HEK293 (cell line): ENCODE measurements around the gene BBIP1.
A peak's percentile ranks its signal among the peaks of the same experiment; 100 is the strongest.

ENCODE experiments used
- CTCF ChIA-PET: fragments of 350-600 bp; formaldehyde crosslinking; extraction: SDS; loops from one replicate; lab custom pipeline; 2021; ENCODE audit warnings: antibody characterized with exemption; lab: Yijun Ruan, JAX
- POLR2A ChIA-PET: fragments of 300-600 bp; formaldehyde crosslinking; extraction: SDS; loops from one replicate; lab custom pipeline; 2020; ENCODE audit warnings: antibody characterized with exemption, inconsistent platforms; lab: Yijun Ruan, JAX
- H3K27ac ChIP-seq: fragments of 200-500 bp; sonication (Bioruptor generic); 2 replicates; pipeline ENCODE4 v1.5.1; 2014; ENCODE audit warnings: low read depth, low read length, control low read depth, inconsistent platforms; ENCODE audit errors: extremely low read depth
- H3K36me3 ChIP-seq, 2 experiments: fragments of 200-500 bp in 1 of 2; sonication (Bioruptor generic) in 1 of 2; 1 replicate in 1 of 2; 2 replicates in 1 of 2; pipeline ENCODE4 v1.5.1; 2014 to 2017; ENCODE audit warnings: inconsistent platforms in 2 of 2, low read length in 2 of 2; ENCODE audit not compliant: control insufficient read depth in 2 of 2, insufficient read depth in 1 of 2
- H3K4me1 ChIP-seq: fragments of 200-500 bp; sonication (Bioruptor generic); 2 replicates; pipeline ENCODE4 v1.5.1; 2014; ENCODE audit warnings: mild to moderate bottlenecking, low read length, inconsistent platforms; ENCODE audit not compliant: control insufficient read depth, insufficient read depth
- H3K4me3 ChIP-seq: 2 replicates; pipeline ENCODE4 v1.5.1; 2011; ENCODE audit warnings: low read depth, mild to moderate bottlenecking, control low read depth, low read length, moderate library complexity
- H3K9me3 ChIP-seq: fragments of 200-500 bp; sonication (Bioruptor generic); 2 replicates; pipeline ENCODE4 v1.5.1; 2014; ENCODE audit warnings: low read depth, low read length, inconsistent platforms; ENCODE audit not compliant: control insufficient read depth, insufficient read depth
- EGR2 ChIP-seq: fragments of 450-650 bp; formaldehyde crosslinking; IDR thresholded peaks from 2 replicates; pipeline ENCODE4 v1.5.1; 2016; ENCODE audit warnings: low read depth, missing biosample characterization, missing genetic modification characterization
- MYNN ChIP-seq: fragments of 450-650 bp; formaldehyde crosslinking; IDR thresholded peaks from 2 replicates; pipeline ENCODE4 v1.5.1; 2016; ENCODE audit warnings: missing biosample characterization, missing genetic modification characterization, borderline replicate concordance
- PRDM4 ChIP-seq: fragments of 450-650 bp; formaldehyde crosslinking; IDR thresholded peaks from 2 replicates; pipeline ENCODE4 v1.5.1; 2017; ENCODE audit warnings: missing biosample characterization, missing genetic modification characterization
- SCRT1 ChIP-seq: fragments of 450-650 bp; formaldehyde crosslinking; IDR thresholded peaks from 2 replicates; pipeline ENCODE4 v1.5.1; 2016; ENCODE audit warnings: missing biosample characterization, missing genetic modification characterization, borderline replicate concordance
- WT1 ChIP-seq: fragments of 450-650 bp; formaldehyde crosslinking; IDR thresholded peaks from 2 replicates; pipeline ENCODE4 v1.5.1; 2016; ENCODE audit warnings: missing biosample characterization, missing genetic modification characterization
- YY2 ChIP-seq: fragments of 450-650 bp; formaldehyde crosslinking; IDR thresholded peaks from 2 replicates; pipeline ENCODE4 v1.5.1; 2016; ENCODE audit warnings: missing biosample characterization, missing genetic modification characterization
- ZBTB11 ChIP-seq: fragments of 450-650 bp; formaldehyde crosslinking; conservative IDR thresholded peaks from 2 replicates; pipeline ENCODE4 v1.5.1; 2016; ENCODE audit warnings: low read depth, missing biosample characterization, missing genetic modification characterization
- ZBTB44 ChIP-seq: fragments of 450-650 bp; IDR thresholded peaks from 2 replicates; pipeline ENCODE4 v1.5.1; 2018; ENCODE audit warnings: missing biosample characterization, mild to moderate bottlenecking, missing genetic modification characterization
- ZNF10 ChIP-seq: fragments of 450-650 bp; formaldehyde crosslinking; IDR thresholded peaks from 2 replicates; pipeline ENCODE4 v1.5.1; 2017; ENCODE audit warnings: missing biosample characterization, missing genetic modification characterization
- ZNF341 ChIP-seq: fragments of 450-650 bp; formaldehyde crosslinking; IDR thresholded peaks from 2 replicates; pipeline ENCODE4; 2016; ENCODE audit warnings: low read depth, missing biosample characterization, missing genetic modification characterization
- ZNF350 ChIP-seq: fragments of 450-650 bp; formaldehyde crosslinking; IDR thresholded peaks from 2 replicates; pipeline ENCODE4 v1.5.0; 2017; ENCODE audit warnings: missing biosample characterization, mild to moderate bottlenecking, missing genetic modification characterization
- ZNF518A ChIP-seq: fragments of 450-650 bp; formaldehyde crosslinking; conservative IDR thresholded peaks from 2 replicates; pipeline ENCODE4 v1.5.1; 2016; ENCODE audit warnings: low read depth, missing biosample characterization, missing genetic modification characterization
- ZNF610 ChIP-seq: fragments of 450-650 bp; formaldehyde crosslinking; IDR thresholded peaks from 2 replicates; pipeline ENCODE4 v1.5.1; 2016; ENCODE audit warnings: missing biosample characterization, missing genetic modification characterization, borderline replicate concordance
- ZNF645 ChIP-seq: fragments of 450-650 bp; formaldehyde crosslinking; IDR thresholded peaks from 2 replicates; pipeline ENCODE4; 2016; ENCODE audit warnings: missing biosample characterization, missing genetic modification characterization
- ZNF707 ChIP-seq: fragments of 450-650 bp; formaldehyde crosslinking; IDR thresholded peaks from 2 replicates; pipeline ENCODE4 v1.5.1; 2016; ENCODE audit warnings: missing biosample characterization, missing genetic modification characterization
- ZSCAN18 ChIP-seq: fragments of 450-650 bp; formaldehyde crosslinking; IDR thresholded peaks from 2 replicates; pipeline ENCODE4 v1.5.1; 2016; ENCODE audit warnings: missing biosample characterization, missing genetic modification characterization
- ZXDB ChIP-seq: fragments of 450-650 bp; formaldehyde crosslinking; IDR thresholded peaks from 2 replicates; pipeline ENCODE4 v1.5.1; 2016; ENCODE audit warnings: missing biosample characterization, missing genetic modification characterization

The BBIP1 gene

GRCh38 chr10:110931769-110932381, 12.9 kb upstream of the BBIP1 start:
- ChIA-PET CTCF (interaction anchor here (0.6 kb wide), 1 partner anchor 20 kb away, joined by 4 read pairs; no protein-coding TSS in a partner anchor), POLR2A (no interaction called here)
- TF ChIP-seq MYNN: no peak
- peak; percentile 72 for TF ChIP-seq ZBTB11 (tag by site-specific recombination)
- Histone ChIP-seq H3K4me1 (peaks cover 23% of the 10 kb centered on the region), H3K27ac (no peak overlapping the region), H3K4me3 (no peak overlapping the region), H3K36me3 (no peaks in the 10 kb centered on the region; a peak in 1 of 3 replicates), H3K9me3 (no peaks in the 10 kb centered on the region)

GRCh38 chr10:110927461-110927860, 8.5 kb upstream of the BBIP1 start:
- no peak overlapping the region for H3K4me3 ChIP-seq
- POLR2A ChIA-PET: interaction anchor here (0.6 kb wide), 1 partner anchor 9 kb away, joined by 4 read pairs; no protein-coding TSS in a partner anchor
- no peak overlapping the region for H3K27ac ChIP-seq
- CTCF ChIA-PET: interaction anchor here (0.5 kb wide), 1 partner anchor 75 kb away, joined by 3 read pairs; no protein-coding TSS in a partner anchor
- H3K9me3 ChIP-seq: no peaks in the 10 kb centered on the region
- H3K36me3 ChIP-seq: no peaks in the 10 kb centered on the region
- H3K4me1 ChIP-seq: peaks cover 31% of the 10 kb centered on the region
- TF ChIP-seq SCRT1 (no peak), PRDM4 (tag by site-specific recombination) (no peak), YY2 (tag by site-specific recombination) (no peak), ZNF10 (no peak), ZXDB (tag by site-specific recombination) (no peak), ZSCAN18 (tag by site-specific recombination) (no peak), ZBTB44 (tag by site-specific recombination) (no peak), ZNF610 (tag by site-specific recombination) (no peak), ZNF645 (tag by site-specific recombination) (no peak), EGR2 (tag by site-specific recombination) (no peak), ZNF350 (tag by site-specific recombination) (no peak), ZNF341 (tag by site-specific recombination) (no peak), ZNF707 (no peak), WT1 (tag by site-specific recombination) (no peak), ZNF518A (tag by site-specific recombination) (no peak)
